ENCODE results near the gene IGF1. TPM values are rescaled to one million over a fixed set of nuclear protein-coding genes. Genes with fewer than 3 reads are reported as not detected.

The IGF1 gene
- total and polyA plus RNA-seq, 3 donors from 2014 or later: 16.2 to 50.9 (median 16.9) TPM

GRCh38 chr12:102441077-102441596 lies 39.2 kb downstream of the IGF1 start:
- no peak overlapping the region for H3K27ac ChIP-seq
- peaks cover 6% of the 10 kb centered on the region for H3K4me1 ChIP-seq
- 67 to 82% methylated on average over 1 of the region's 1 CpG for WGBS, 2 donors
- no peak for TF ChIP-seq POLR2A (IDR thresholded peaks at IDR 0.05)
- intact Hi-C loops (cut with DNase I; ENCODE audit: low total_unique reads): no loop called here
- no peaks in the 10 kb centered on the region for H3K27me3 ChIP-seq
- no peak overlapping the region for H3K4me3 ChIP-seq
- DNase-seq: no peak
- H3K36me3 ChIP-seq (ENCODE audit: low read depth, missing control alignments): no peaks in the 10 kb centered on the region
- no peaks in the 10 kb centered on the region for H3K9me3 ChIP-seq

GRCh38 chr12:102439426-102440405 lies 40.6 kb downstream of the IGF1 start:
- Histone ChIP-seq H3K36me3 (ENCODE audit: low read depth, missing control alignments) (no peaks in the 10 kb centered on the region), H3K9me3 (no peaks in the 10 kb centered on the region), H3K4me1 (peaks cover 6% of the 10 kb centered on the region), H3K4me3 (no peak overlapping the region), H3K27me3 (no peaks in the 10 kb centered on the region), H3K27ac (no peak overlapping the region)
- WGBS, 2 donors: 66 to 73% methylated on average over 11 of the region's 11 CpGs
- TF ChIP-seq, protein P1, sequence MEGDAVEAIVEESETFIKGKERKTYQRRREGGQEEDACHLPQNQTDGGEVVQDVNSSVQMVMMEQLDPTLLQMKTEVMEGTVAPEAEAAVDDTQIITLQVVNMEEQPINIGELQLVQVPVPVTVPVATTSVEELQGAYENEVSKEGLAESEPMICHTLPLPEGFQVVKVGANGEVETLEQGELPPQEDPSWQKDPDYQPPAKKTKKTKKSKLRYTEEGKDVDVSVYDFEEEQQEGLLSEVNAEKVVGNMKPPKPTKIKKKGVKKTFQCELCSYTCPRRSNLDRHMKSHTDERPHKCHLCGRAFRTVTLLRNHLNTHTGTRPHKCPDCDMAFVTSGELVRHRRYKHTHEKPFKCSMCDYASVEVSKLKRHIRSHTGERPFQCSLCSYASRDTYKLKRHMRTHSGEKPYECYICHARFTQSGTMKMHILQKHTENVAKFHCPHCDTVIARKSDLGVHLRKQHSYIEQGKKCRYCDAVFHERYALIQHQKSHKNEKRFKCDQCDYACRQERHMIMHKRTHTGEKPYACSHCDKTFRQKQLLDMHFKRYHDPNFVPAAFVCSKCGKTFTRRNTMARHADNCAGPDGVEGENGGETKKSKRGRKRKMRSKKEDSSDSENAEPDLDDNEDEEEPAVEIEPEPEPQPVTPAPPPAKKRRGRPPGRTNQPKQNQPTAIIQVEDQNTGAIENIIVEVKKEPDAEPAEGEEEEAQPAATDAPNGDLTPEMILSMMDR (IDR thresholded peaks at IDR 0.05): no peak
- no peak for TF ChIP-seq POLR2A (IDR thresholded peaks at IDR 0.05)
- DNase-seq: no peak
- intact Hi-C loops (cut with DNase I; ENCODE audit: low total_unique reads): no loop called here

DNA sequence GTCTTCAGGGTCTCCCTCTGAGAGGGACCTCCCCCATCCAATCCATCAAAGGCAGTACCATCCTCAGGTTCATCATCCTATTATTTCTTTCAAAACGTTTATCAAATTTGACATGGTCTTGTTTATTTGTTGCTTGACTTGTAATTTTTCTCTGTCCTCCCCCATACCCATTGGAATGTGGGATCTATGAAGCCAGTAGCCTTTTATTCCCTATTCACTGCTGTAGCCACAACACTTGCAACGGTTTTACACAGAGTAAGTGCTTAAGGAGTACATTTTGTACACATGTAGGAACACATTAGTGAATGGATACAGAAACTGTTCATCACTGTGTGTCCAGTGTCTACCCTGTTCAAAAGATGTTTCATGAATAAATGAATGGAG lies 41.5 kb downstream of the IGF1 start:
- no peak for DNase-seq
- H3K4me3 ChIP-seq: no peak overlapping the region
- intact Hi-C loops (cut with DNase I; ENCODE audit: low total_unique reads): no loop called here
- TF ChIP-seq, protein P1 (IDR thresholded peaks at IDR 0.05): no peak
- no peak for TF ChIP-seq POLR2A (IDR thresholded peaks at IDR 0.05)
- no peaks in the 10 kb centered on the region for H3K9me3 ChIP-seq
- no peaks in the 10 kb centered on the region for H3K36me3 ChIP-seq (ENCODE audit: low read depth, missing control alignments)
- no peaks in the 10 kb centered on the region for H3K27me3 ChIP-seq
- H3K27ac ChIP-seq: no peak overlapping the region
- peaks cover 6% of the 10 kb centered on the region for H3K4me1 ChIP-seq
- 27 to 32% methylated on average over 2 of the region's 2 CpGs for WGBS, 2 donors

DNA sequence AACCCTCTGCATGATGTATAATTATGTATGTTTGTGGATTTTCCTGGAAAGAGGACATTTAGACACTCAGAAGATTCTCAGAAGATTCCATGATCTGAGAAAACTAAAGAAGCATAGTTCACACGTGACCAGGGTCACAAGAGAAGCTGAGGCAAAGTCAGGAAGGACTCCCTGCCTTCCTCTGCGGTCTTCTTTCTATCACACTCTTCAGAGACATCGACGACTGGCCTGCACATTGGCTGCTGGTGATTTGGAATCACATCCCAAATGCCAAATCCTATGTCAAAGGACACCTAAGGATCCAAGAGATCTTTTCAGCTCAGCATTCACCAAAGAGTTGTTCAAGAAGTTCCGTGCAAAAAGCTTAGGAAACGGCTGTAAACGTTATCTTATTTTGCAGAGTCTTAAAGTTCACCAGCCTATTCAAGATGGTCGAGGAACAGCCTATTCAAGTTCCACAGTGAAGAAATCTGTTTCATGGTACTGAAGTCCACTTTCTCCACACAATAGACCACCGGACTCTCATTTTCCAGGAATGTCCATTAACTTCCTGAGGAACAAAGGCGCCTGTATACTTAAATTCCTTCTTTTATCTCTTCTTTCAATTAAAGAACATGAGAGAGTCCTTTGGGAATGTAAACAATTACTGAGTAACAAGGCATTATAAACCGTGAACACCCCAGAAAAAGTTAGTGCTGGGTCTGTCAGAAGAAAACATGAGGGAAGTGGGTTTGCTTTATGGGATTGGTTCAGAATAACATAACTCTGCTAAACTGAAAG lies 42.1 kb downstream of the IGF1 start:
- intact Hi-C loops (cut with DNase I; ENCODE audit: low total_unique reads): no loop called here
- H3K4me3 ChIP-seq: no peak overlapping the region
- DNase-seq: no peak
- peaks cover 6% of the 10 kb centered on the region for H3K4me1 ChIP-seq
- no peaks in the 10 kb centered on the region for H3K36me3 ChIP-seq (ENCODE audit: low read depth, missing control alignments)
- no peak overlapping the region for H3K27ac ChIP-seq
- whole genome bisulfite sequencing, 2 donors: 72 to 74% methylated on average over 11 of the region's 11 CpGs
- TF ChIP-seq POLR2A (IDR thresholded peaks at IDR 0.05): no peak
- TF ChIP-seq, protein P1 (IDR thresholded peaks at IDR 0.05): no peak
- no peaks in the 10 kb centered on the region for H3K27me3 ChIP-seq
- no peaks in the 10 kb centered on the region for H3K9me3 ChIP-seq

DNA sequence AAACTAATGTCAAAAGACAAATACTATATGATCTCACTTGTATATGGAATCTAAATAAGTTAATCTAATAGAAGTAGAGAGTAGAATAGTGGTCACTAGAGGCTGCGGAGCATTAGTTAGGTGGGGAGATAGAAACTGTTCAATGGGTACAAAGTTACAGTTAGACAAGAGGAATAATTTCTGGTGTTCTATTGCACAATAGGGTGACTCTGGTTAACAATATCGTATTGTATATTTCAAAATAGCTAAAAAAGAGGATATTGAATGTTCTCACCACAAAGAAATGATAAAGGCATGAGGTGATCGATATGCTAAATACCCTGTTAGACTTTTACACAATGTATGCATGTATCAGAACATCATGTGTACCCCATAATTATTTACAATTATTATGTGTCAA lies 42.9 kb downstream of the IGF1 start:
- intact Hi-C loops (cut with DNase I; ENCODE audit: low total_unique reads): no loop called here
- peaks cover 6% of the 10 kb centered on the region for H3K4me1 ChIP-seq
- H3K27me3 ChIP-seq: no peaks in the 10 kb centered on the region
- 85 to 91% methylated on average over 3 of the region's 3 CpGs for WGBS, 2 donors
- no peaks in the 10 kb centered on the region for H3K9me3 ChIP-seq
- H3K4me3 ChIP-seq: no peak overlapping the region
- TF ChIP-seq, protein P1 (IDR thresholded peaks at IDR 0.05): no peak
- no peak for TF ChIP-seq POLR2A (IDR thresholded peaks at IDR 0.05)
- H3K27ac ChIP-seq: no peak overlapping the region
- DNase-seq: no peak
- no peaks in the 10 kb centered on the region for H3K36me3 ChIP-seq (ENCODE audit: low read depth, missing control alignments)

Data from testis (tissue), 3 donors.